ENCODE results near the gene IQCE.
A peak's percentile ranks its signal among the peaks of the same experiment; 100 is the strongest.
"Not testable (repeated sequence)": the region's sequence is repeated elsewhere in the genome, so short reads cannot be mapped to it uniquely, and the experiment has no call there.

Gene IQCE

DNA sequence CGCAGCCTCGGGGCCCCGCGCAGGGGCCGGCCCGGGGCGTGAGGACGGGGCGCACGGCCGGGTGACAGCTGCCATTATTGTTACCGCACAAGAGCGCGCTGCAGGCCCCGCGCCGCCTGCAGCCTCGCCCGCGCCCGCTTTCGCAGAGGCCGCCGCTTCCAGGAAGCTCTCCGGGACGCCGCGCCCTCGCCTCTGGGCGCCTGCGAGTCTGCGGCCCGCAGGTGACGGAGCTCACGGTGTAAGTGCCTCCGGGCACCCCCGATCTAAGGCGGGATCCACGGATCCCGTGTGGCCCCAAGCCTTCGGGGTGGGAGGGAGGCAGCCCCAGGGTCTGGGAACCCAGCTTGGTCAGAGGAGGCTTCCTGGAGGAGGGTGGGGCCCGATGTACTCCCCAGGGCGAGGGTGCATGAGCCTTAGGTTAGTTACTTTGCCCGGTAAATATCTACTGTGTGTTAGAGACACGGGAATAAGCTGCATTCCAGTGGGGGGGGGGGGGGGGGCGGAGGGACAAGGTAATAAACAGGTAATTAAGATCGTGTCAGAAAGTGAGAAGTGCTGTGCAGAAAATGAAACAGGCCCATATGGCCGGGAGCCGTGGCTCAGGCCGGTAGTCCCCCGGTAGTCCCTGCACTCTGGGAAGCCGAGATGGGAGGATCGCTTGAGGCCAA lies 638 bp downstream of the IQCE start:
- Histone ChIP-seq H3K4me2 (ENCODE audit: low read length, poor library complexity, severe bottlenecking) (peak overlapping the region; percentile 58), H3K27me3 (ENCODE audit: control insufficient read depth in 1 of 2, insufficient read depth in 1 of 2, low read length in 2 of 2) (no peaks in the 10 kb centered on the region), H3K4me1 (ENCODE audit: control insufficient read depth, insufficient read depth, low read depth, low read length) (peaks cover 12% of the 10 kb centered on the region), H3K27ac (ENCODE audit: low read length, poor library complexity, severe bottlenecking) (no peak overlapping the region), H4K91ac (ENCODE audit: low read length) (peak overlapping the region; percentile 64), H2AFZ (ENCODE audit: low read depth, low read length) (peak overlapping the region; percentile 79), H3K79me1 (replicated peaks; ENCODE audit: low read length, poor library complexity, severe bottlenecking) (peaks cover 9% of the 10 kb centered on the region), H2BK15ac (ENCODE audit: low read depth, poor library complexity, severe bottlenecking) (peak overlapping the region; percentile 74), H4K8ac (ENCODE audit: low read length) (peak overlapping the region; percentile 1), H2AK5ac (ENCODE audit: low read length, severe bottlenecking) (no peak overlapping the region), H3K14ac (ENCODE audit: low read length in 2 of 2) (no peak overlapping the region), H2BK120ac (ENCODE audit: low read depth, low read length) (no peak overlapping the region), H3K4ac (ENCODE audit: low read depth in 1 of 2, low read length in 2 of 2) (peak overlapping the region; percentile 73 to 82), H3K36me3 (ENCODE audit: control insufficient read depth in 1 of 2, insufficient read depth in 2 of 2, low read depth in 1 of 2, low read length in 2 of 2) (peaks cover 5% of the 10 kb centered on the region in 2 experiments), H3K4me3 (ENCODE audit: insufficient read depth in 1 of 2, low read depth in 1 of 2, low read length in 2 of 2) (peak overlapping the region; percentile 92), H2BK5ac (ENCODE audit: low read depth, low read length, poor library complexity, severe bottlenecking) (no peak overlapping the region), H2BK12ac (ENCODE audit: low read length in 2 of 2) (peak overlapping the region in 1 of 2 experiments; percentile 34), H3K18ac (ENCODE audit: low read depth in 1 of 2, low read length in 2 of 2) (peak overlapping the region; percentile 8 to 95), H3K23ac (ENCODE audit: low read length in 2 of 2) (no peak overlapping the region), H3K9me3 (ENCODE audit: control insufficient read depth, low read length) (no peaks in the 10 kb centered on the region), H3K9ac (ENCODE audit: low read length) (peak overlapping the region; percentile 90)
- WGBS = 7% methylated on average over 51 of the region's 53 CpGs
- DNase-seq = no peak

DNA sequence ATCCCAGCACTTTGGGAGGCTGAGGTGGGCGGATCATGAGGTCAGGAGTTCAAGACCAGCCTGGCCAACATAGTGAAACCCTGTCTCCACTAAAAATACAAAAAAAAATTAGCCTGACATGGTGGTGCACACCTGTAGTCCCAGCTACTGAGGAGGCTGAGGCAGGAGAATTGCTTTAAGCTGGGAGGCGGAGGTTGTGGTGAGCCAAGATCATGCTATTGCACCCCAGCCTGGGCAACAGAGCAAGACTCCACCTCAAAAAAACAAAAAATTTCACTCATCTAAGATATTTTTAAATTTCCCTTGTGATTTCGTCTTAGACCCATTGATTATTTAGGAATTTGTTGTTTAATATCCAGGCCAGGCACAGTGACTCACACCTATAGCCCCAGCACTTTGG lies 5.2 kb downstream of the IQCE start:
- H2AFZ ChIP-seq (ENCODE audit: low read depth, low read length); H3K4me2 ChIP-seq (ENCODE audit: low read length, poor library complexity, severe bottlenecking); H2BK15ac ChIP-seq (ENCODE audit: low read depth, poor library complexity, severe bottlenecking); H3K9ac ChIP-seq (ENCODE audit: low read length); DNase-seq; H3K18ac ChIP-seq (ENCODE audit: low read depth in 1 of 2, low read length in 2 of 2); H4K91ac ChIP-seq (ENCODE audit: low read length); H3K23ac ChIP-seq (ENCODE audit: low read length in 2 of 2); H2BK120ac ChIP-seq (ENCODE audit: low read depth, low read length); H2BK5ac ChIP-seq (ENCODE audit: low read depth, low read length, poor library complexity, severe bottlenecking); H3K9me3 ChIP-seq (ENCODE audit: control insufficient read depth, low read length); H4K8ac ChIP-seq (ENCODE audit: low read length); H2BK12ac ChIP-seq (ENCODE audit: low read length in 2 of 2); H3K27me3 ChIP-seq (ENCODE audit: control insufficient read depth in 1 of 2, insufficient read depth in 1 of 2, low read length in 2 of 2); H2AK5ac ChIP-seq (ENCODE audit: low read length, severe bottlenecking); H3K14ac ChIP-seq (ENCODE audit: low read length in 2 of 2); H3K4ac ChIP-seq (ENCODE audit: low read depth in 1 of 2, low read length in 2 of 2); H3K4me3 ChIP-seq (ENCODE audit: insufficient read depth in 1 of 2, low read depth in 1 of 2, low read length in 2 of 2); H3K27ac ChIP-seq (ENCODE audit: low read length, poor library complexity, severe bottlenecking): not testable (repeated sequence)
- Histone ChIP-seq H3K36me3 (ENCODE audit: control insufficient read depth in 1 of 2, insufficient read depth in 2 of 2, low read depth in 1 of 2, low read length in 2 of 2) (peaks cover 5 to 19% of the 10 kb centered on the region in 2 experiments), H3K79me1 (replicated peaks; ENCODE audit: low read length, poor library complexity, severe bottlenecking) (peaks cover 28% of the 10 kb centered on the region), H3K4me1 (ENCODE audit: control insufficient read depth, insufficient read depth, low read depth, low read length) (peaks cover 17% of the 10 kb centered on the region)
- 100% methylated on average over 2 of the region's 3 CpGs for WGBS

DNA sequence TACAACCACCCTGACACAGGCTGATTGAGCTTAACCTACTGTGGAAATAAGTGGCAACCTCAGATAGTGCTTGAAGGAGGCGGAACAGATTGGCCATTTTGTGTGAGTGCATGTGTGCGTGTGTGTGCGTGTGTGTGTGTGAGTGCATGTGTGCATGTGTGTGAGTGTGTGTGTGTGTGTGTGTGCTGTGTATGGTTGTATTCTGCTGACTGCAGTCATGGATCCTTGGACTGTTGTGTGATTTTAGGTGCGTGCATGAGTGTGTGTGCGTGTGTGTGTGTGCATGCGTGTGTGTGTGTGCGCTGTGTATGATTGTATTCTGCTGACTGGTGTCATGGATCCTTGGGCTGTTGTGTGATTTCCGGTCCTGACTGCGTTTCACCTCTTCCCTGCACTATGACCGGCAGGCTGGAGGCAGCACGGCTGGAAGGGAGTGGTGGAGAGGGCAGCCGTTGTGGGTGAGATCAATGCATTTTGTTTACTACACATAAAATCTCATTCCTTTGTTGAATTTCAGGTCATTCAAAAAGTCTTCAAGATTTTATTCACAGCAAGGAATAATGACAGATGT lies 6.3 kb downstream of the IQCE start:
- Histone ChIP-seq H3K9ac (ENCODE audit: low read length) (no peak overlapping the region), H3K27ac (ENCODE audit: low read length, poor library complexity, severe bottlenecking) (no peak overlapping the region), H2BK5ac (ENCODE audit: low read depth, low read length, poor library complexity, severe bottlenecking) (no peak overlapping the region), H3K27me3 (ENCODE audit: control insufficient read depth in 1 of 2, insufficient read depth in 1 of 2, low read length in 2 of 2) (no peaks in the 10 kb centered on the region), H2BK12ac (ENCODE audit: low read length in 2 of 2) (no peak overlapping the region), H3K79me1 (replicated peaks; ENCODE audit: low read length, poor library complexity, severe bottlenecking) (peaks cover 34% of the 10 kb centered on the region), H3K14ac (ENCODE audit: low read length in 2 of 2) (peak overlapping the region in 1 of 2 experiments; percentile 19), H3K4me1 (ENCODE audit: control insufficient read depth, insufficient read depth, low read depth, low read length) (peaks cover 14% of the 10 kb centered on the region), H2BK120ac (ENCODE audit: low read depth, low read length) (no peak overlapping the region), H3K4me2 (ENCODE audit: low read length, poor library complexity, severe bottlenecking) (no peak overlapping the region), H2BK15ac (ENCODE audit: low read depth, poor library complexity, severe bottlenecking) (no peak overlapping the region), H3K4ac (ENCODE audit: low read depth in 1 of 2, low read length in 2 of 2) (peak overlapping the region in 1 of 2 experiments; percentile 70), H3K23ac (ENCODE audit: low read length in 2 of 2) (no peak overlapping the region), H3K9me3 (ENCODE audit: control insufficient read depth, low read length) (no peaks in the 10 kb centered on the region), H4K8ac (ENCODE audit: low read length) (peak overlapping the region; percentile 57), H3K36me3 (ENCODE audit: control insufficient read depth in 1 of 2, insufficient read depth in 2 of 2, low read depth in 1 of 2, low read length in 2 of 2) (peaks cover 11 to 25% of the 10 kb centered on the region in 2 experiments), H3K4me3 (ENCODE audit: insufficient read depth in 1 of 2, low read depth in 1 of 2, low read length in 2 of 2) (no peak overlapping the region), H4K91ac (ENCODE audit: low read length) (peak overlapping the region; percentile 48), H3K18ac (ENCODE audit: low read depth in 1 of 2, low read length in 2 of 2) (peak overlapping the region in 1 of 2 experiments; percentile 6), H2AK5ac (ENCODE audit: low read length, severe bottlenecking) (no peak overlapping the region), H2AFZ (ENCODE audit: low read depth, low read length) (no peak overlapping the region)
- 97% methylated on average over 6 of the region's 12 CpGs for WGBS
- DNase-seq = peak; percentile 6

DNA sequence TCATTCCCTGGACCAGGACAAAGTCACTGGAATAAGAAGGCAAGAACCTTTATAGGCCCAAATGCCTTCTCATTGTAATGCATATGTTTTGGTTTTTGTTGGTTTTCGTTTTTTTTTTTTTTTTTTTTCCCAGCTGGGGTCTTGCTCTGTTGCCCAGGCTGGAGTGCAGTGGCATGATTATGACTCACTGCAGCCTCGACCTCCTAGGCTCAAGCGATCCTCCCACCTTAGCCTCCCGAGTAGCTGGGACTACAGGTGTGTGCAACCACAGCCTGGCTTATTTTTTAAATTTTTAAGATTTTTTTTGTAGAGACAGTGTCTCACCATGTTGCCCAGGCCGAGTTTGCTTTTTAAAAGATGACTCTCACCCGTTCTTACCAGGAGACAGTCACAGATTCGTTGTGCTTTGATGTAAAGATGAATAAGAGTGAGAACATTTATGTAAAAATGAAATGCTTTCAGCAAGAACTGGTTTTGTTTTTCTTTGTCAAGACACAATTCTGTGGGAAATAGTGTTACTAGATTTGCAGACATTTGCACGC lies 7.6 kb downstream of the IQCE start:
- peaks cover 13% of the 10 kb centered on the region for H3K4me1 ChIP-seq (ENCODE audit: control insufficient read depth, insufficient read depth, low read depth, low read length)
- H2BK12ac ChIP-seq (ENCODE audit: low read length in 2 of 2) = no peak overlapping the region
- no peak overlapping the region for H2BK120ac ChIP-seq (ENCODE audit: low read depth, low read length)
- H3K14ac ChIP-seq (ENCODE audit: low read length in 2 of 2) = no peak overlapping the region
- H3K27ac ChIP-seq (ENCODE audit: low read length, poor library complexity, severe bottlenecking) = no peak overlapping the region
- WGBS = 91% methylated on average over 8 of the region's 8 CpGs
- no peak overlapping the region for H3K4ac ChIP-seq (ENCODE audit: low read depth in 1 of 2, low read length in 2 of 2)
- no peak overlapping the region for H3K23ac ChIP-seq (ENCODE audit: low read length in 2 of 2)
- no peaks in the 10 kb centered on the region for H3K9me3 ChIP-seq (ENCODE audit: control insufficient read depth, low read length)
- no peak overlapping the region for H4K8ac ChIP-seq (ENCODE audit: low read length)
- H3K27me3 ChIP-seq (ENCODE audit: control insufficient read depth in 1 of 2, insufficient read depth in 1 of 2, low read length in 2 of 2) = no peaks in the 10 kb centered on the region
- no peak overlapping the region for H2AK5ac ChIP-seq (ENCODE audit: low read length, severe bottlenecking)
- H3K36me3 ChIP-seq (ENCODE audit: control insufficient read depth in 1 of 2, insufficient read depth in 2 of 2, low read depth in 1 of 2, low read length in 2 of 2) = peaks cover 16 to 25% of the 10 kb centered on the region in 2 experiments
- peak overlapping the region in 1 of 2 experiments; percentile 80 for H3K4me3 ChIP-seq (ENCODE audit: insufficient read depth in 1 of 2, low read depth in 1 of 2, low read length in 2 of 2)
- H2AFZ ChIP-seq (ENCODE audit: low read depth, low read length) = no peak overlapping the region
- H2BK5ac ChIP-seq (ENCODE audit: low read depth, low read length, poor library complexity, severe bottlenecking) = no peak overlapping the region
- H4K91ac ChIP-seq (ENCODE audit: low read length) = no peak overlapping the region
- H3K4me2 ChIP-seq (ENCODE audit: low read length, poor library complexity, severe bottlenecking) = peak overlapping the region; percentile 55
- DNase-seq = no peak
- H3K79me1 ChIP-seq (replicated peaks; ENCODE audit: low read length, poor library complexity, severe bottlenecking) = peaks cover 37% of the 10 kb centered on the region
- H3K18ac ChIP-seq (ENCODE audit: low read depth in 1 of 2, low read length in 2 of 2) = no peak overlapping the region
- no peak overlapping the region for H2BK15ac ChIP-seq (ENCODE audit: low read depth, poor library complexity, severe bottlenecking)
- peak overlapping the region; percentile 66 for H3K9ac ChIP-seq (ENCODE audit: low read length)
